Ishikawa (cell line): ENCODE data around the gene HADHA.

Source experiments
- EP300 ChIP-seq: IDR thresholded peaks from 2 replicates; pipeline ENCODE4 v1.6.1; 2012; ENCODE audit warnings: borderline replicate concordance
- ZBTB7A ChIP-seq: IDR thresholded peaks from 2 replicates; pipeline ENCODE4 v1.6.1; 2012; ENCODE audit warnings: low read depth

DNA sequence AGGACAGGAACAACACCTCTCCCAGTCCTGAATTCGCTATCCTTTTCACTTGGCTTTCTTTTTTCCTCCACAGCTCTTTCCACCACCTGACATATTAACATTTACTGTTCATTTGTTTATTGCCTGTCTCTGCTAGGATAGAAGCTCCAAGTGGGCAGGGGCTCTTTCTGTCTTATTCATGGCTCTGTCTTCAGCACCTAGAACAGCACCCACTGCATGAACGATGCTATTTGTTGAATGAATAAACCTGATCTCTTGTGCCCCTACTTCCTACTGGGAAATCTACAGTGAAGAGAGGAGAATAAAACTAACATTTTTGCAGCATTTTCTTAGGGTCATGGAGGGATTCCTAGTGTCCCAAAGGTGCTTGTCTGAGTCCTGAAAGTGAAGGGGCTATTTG lies 95.9 kb downstream of the HADHA start:
- no peak for TF ChIP-seq ZBTB7A
- no peak for TF ChIP-seq EP300
